ENCODE measurements around the gene ASTN2.

The ASTN2 gene

DNA sequence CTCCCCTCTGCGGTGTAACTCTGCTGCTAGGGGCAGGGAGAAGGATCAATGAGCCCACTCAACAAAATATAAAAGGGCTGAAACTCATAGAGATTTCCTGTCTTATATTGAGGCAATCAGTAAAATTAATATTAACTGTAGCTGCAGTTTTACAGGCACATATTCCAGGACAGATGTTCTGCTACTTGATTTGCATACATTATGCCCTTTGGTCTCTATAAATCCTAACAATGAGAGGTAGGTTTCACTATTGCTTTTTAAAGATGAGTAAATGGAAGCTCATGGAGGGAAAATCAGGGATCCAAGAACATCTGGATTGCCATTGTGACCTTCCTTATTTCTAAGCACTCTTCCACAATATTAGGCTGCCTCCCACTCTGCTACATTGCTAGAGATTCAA, 751.3 kb downstream of the ASTN2 start:
- WGBS, 2 donors (ENCODE audit: extremely low coverage in 2 of 2, insufficient read length in 2 of 2, insufficient replicate concordance in 1 of 2): no CpG with 5 or more reads among the region's 1 CpG
- H2AK5ac ChIP-seq (ENCODE audit: low read depth, low read length): no peak overlapping the region
- H3K27ac ChIP-seq (replicated peaks; ENCODE audit: low read length): no peak overlapping the region

DNA sequence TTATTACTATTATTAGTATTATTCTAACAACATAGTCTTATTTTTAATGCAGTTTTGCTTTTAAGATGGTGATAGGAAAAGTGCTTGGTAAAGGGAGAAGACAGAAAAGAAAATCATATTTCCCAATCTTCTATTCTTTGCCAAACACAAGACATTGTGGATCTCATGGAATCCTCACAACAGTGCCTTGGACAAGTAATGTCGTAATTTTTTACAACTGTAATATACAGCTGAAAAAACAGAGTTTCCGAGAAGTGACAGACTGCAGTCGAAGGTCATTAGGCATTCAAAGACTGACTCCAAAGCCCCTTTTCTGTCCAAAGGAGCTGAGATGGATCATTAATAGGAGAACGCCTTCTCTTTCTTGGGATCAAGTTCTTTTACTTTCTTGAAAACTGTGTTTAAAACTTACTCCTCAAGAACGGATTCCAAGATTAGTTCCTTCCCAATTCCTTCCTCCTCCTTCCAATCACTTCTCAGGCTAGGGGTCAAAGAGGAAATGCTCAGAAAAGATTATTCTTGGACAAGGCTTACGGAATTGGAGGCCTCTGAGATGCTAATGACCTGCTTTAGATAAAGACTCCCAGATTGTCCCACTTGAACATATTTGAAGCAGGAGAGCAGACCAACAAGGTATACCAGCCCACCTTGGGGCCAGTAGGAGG, 752.1 kb downstream of the ASTN2 start:
- H3K9ac ChIP-seq (ENCODE audit: low read depth, low read length, poor library complexity): no peak overlapping the region
- H3K4me3 ChIP-seq (ENCODE audit: low read length in 2 of 2): no peak overlapping the region
- no peak overlapping the region for H2AFZ ChIP-seq (ENCODE audit: low read length)
- H3K9me3 ChIP-seq (replicated peaks in 1 of 2; ENCODE audit: control insufficient read depth in 2 of 2, insufficient read depth in 1 of 2, low read depth in 1 of 2, low read length in 2 of 2): no peaks in the 10 kb centered on the region
- no peak overlapping the region for H3K18ac ChIP-seq (ENCODE audit: low read length)
- no peak overlapping the region for H2BK15ac ChIP-seq (ENCODE audit: low read length)
- H2AK5ac ChIP-seq (ENCODE audit: low read depth, low read length): no peak overlapping the region
- no peak overlapping the region for H3K27ac ChIP-seq (replicated peaks; ENCODE audit: low read length)
- no peak overlapping the region for H3K4ac ChIP-seq (ENCODE audit: low read length)
- no peaks in the 10 kb centered on the region for H3K79me1 ChIP-seq (ENCODE audit: low read depth, low read length)
- H3K23ac ChIP-seq (ENCODE audit: low read depth, low read length, poor library complexity): no peak overlapping the region
- H3K4me2 ChIP-seq (ENCODE audit: insufficient read depth, low read length, poor library complexity, severe bottlenecking): no peak overlapping the region
- no peak for DNase-seq (ENCODE audit: low spot score)
- no peak overlapping the region for H3K14ac ChIP-seq (ENCODE audit: low read length)
- H2BK12ac ChIP-seq (ENCODE audit: low read length): no peak overlapping the region
- H4K91ac ChIP-seq (ENCODE audit: low read depth, low read length, poor library complexity): no peak overlapping the region
- H3K36me3 ChIP-seq (replicated peaks in 1 of 2; ENCODE audit: control insufficient read depth in 2 of 2, insufficient read depth in 2 of 2, low read length in 2 of 2): no peaks in the 10 kb centered on the region
- no CpG with 5 or more reads among the region's 6 CpGs for WGBS, 2 donors (ENCODE audit: extremely low coverage in 2 of 2, insufficient read length in 2 of 2, insufficient replicate concordance in 1 of 2)
- no peaks in the 10 kb centered on the region for H3K27me3 ChIP-seq (ENCODE audit: control insufficient read depth in 3 of 3, insufficient read depth in 3 of 3, low read depth in 1 of 3, low read length in 3 of 3)
- H2BK120ac ChIP-seq (ENCODE audit: low read depth, low read length): no peak overlapping the region
- H4K8ac ChIP-seq (ENCODE audit: low read depth, low read length): no peak overlapping the region
- no peak overlapping the region for H2BK5ac ChIP-seq (ENCODE audit: low read length)
- H3K4me1 ChIP-seq (ENCODE audit: control insufficient read depth in 2 of 2, insufficient read depth in 1 of 2, low read depth in 1 of 2, low read length in 2 of 2): peaks cover 0 to 2% of the 10 kb centered on the region in 2 donors

More for the DNA sequence above, 751.3 kb downstream of the ASTN2 start:
- H3K4me3 ChIP-seq (ENCODE audit: low read length in 2 of 2): no peak overlapping the region
- no peaks in the 10 kb centered on the region for H3K36me3 ChIP-seq (replicated peaks in 1 of 2; ENCODE audit: control insufficient read depth in 2 of 2, insufficient read depth in 2 of 2, low read length in 2 of 2)
- H2BK5ac ChIP-seq (ENCODE audit: low read length): no peak overlapping the region
- no peaks in the 10 kb centered on the region for H3K4me1 ChIP-seq (ENCODE audit: control insufficient read depth in 2 of 2, insufficient read depth in 1 of 2, low read depth in 1 of 2, low read length in 2 of 2)
- H3K9me3 ChIP-seq (replicated peaks in 1 of 2; ENCODE audit: control insufficient read depth in 2 of 2, insufficient read depth in 1 of 2, low read depth in 1 of 2, low read length in 2 of 2): no peaks in the 10 kb centered on the region
- no peak overlapping the region for H2BK15ac ChIP-seq (ENCODE audit: low read length)
- H2BK12ac ChIP-seq (ENCODE audit: low read length): no peak overlapping the region
- H3K23ac ChIP-seq (ENCODE audit: low read depth, low read length, poor library complexity): no peak overlapping the region
- no peak overlapping the region for H3K9ac ChIP-seq (ENCODE audit: low read depth, low read length, poor library complexity)
- no peak overlapping the region for H3K18ac ChIP-seq (ENCODE audit: low read length)
- H2AFZ ChIP-seq (ENCODE audit: low read length): no peak overlapping the region
- no peak overlapping the region for H2BK120ac ChIP-seq (ENCODE audit: low read depth, low read length)
- H4K8ac ChIP-seq (ENCODE audit: low read depth, low read length): no peak overlapping the region
- no peak overlapping the region for H3K4ac ChIP-seq (ENCODE audit: low read length)
- DNase-seq (ENCODE audit: low spot score): no peak
- H3K4me2 ChIP-seq (ENCODE audit: insufficient read depth, low read length, poor library complexity, severe bottlenecking): no peak overlapping the region
- no peak overlapping the region for H3K14ac ChIP-seq (ENCODE audit: low read length)
- no peaks in the 10 kb centered on the region for H3K27me3 ChIP-seq (ENCODE audit: control insufficient read depth in 3 of 3, insufficient read depth in 3 of 3, low read depth in 1 of 3, low read length in 3 of 3)
- no peaks in the 10 kb centered on the region for H3K79me1 ChIP-seq (ENCODE audit: low read depth, low read length)
- H4K91ac ChIP-seq (ENCODE audit: low read depth, low read length, poor library complexity): no peak overlapping the region

DNA sequence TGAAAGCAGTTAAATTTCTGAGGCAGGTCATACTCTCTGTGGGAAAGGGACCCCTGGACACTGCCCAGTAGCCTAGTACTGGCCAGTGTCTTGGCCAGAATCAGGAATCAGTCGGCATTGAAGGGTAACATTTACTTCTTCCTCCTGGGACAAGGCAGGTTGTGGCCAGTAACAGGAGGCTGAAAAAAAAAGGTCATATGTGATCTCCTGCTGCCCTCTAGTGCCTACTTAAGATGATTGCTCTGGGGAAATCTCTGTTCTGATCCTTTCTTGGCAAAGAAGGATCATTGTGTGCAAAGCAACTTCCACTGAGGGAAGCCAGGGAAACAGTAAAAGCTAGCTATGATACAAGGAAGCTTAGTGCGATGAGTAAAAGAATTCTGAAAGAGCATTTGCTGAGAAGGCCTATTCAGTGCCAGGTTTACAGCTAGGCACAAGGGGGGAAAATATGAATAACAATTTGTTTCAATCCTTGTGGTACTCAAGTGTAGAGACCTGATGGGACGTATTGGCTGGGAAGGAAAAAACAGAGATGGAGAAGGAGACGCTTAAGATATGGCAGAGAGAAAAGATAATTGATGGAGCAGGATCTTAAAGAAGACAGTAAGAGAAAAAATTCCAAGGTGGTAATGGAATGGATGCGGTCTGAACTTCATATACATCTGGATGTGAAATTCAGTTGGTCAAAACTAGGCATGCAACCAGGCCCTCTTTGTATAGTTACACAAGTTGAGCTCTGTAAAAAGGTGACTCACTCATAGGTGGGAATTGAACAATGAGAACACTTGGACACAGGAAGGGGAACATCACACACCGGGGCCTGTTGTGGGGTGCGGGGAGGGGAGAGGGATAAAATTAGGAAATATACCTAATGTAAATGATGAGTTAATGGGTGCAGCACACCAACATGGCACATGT, 753.6 kb downstream of the ASTN2 start:
- H3K36me3 ChIP-seq (replicated peaks in 1 of 2; ENCODE audit: control insufficient read depth in 2 of 2, insufficient read depth in 2 of 2, low read length in 2 of 2): no peaks in the 10 kb centered on the region
- H2BK5ac ChIP-seq (ENCODE audit: low read length): no peak overlapping the region
- H2AK5ac ChIP-seq (ENCODE audit: low read depth, low read length): no peak overlapping the region
- no peak overlapping the region for H3K27ac ChIP-seq (replicated peaks; ENCODE audit: low read length)
- H4K8ac ChIP-seq (ENCODE audit: low read depth, low read length): no peak overlapping the region
- H3K14ac ChIP-seq (ENCODE audit: low read length): no peak overlapping the region
- no peak overlapping the region for H3K4me2 ChIP-seq (ENCODE audit: insufficient read depth, low read length, poor library complexity, severe bottlenecking)
- no peaks in the 10 kb centered on the region for H3K27me3 ChIP-seq (ENCODE audit: control insufficient read depth in 3 of 3, insufficient read depth in 3 of 3, low read depth in 1 of 3, low read length in 3 of 3)
- H3K4me1 ChIP-seq (ENCODE audit: control insufficient read depth in 2 of 2, insufficient read depth in 1 of 2, low read depth in 1 of 2, low read length in 2 of 2): peaks cover 0 to 2% of the 10 kb centered on the region in 2 donors
- no peak overlapping the region for H2BK12ac ChIP-seq (ENCODE audit: low read length)
- no peaks in the 10 kb centered on the region for H3K79me1 ChIP-seq (ENCODE audit: low read depth, low read length)
- peak; percentile 48 for DNase-seq (ENCODE audit: low spot score)
- peak overlapping the region; percentile 43 for H2AFZ ChIP-seq (ENCODE audit: low read length)
- H3K23ac ChIP-seq (ENCODE audit: low read depth, low read length, poor library complexity): no peak overlapping the region
- no peak overlapping the region for H3K4me3 ChIP-seq (ENCODE audit: low read length in 2 of 2)
- no peak overlapping the region for H3K18ac ChIP-seq (ENCODE audit: low read length)
- no peak overlapping the region for H2BK120ac ChIP-seq (ENCODE audit: low read depth, low read length)
- no peak overlapping the region for H4K91ac ChIP-seq (ENCODE audit: low read depth, low read length, poor library complexity)
- H3K9me3 ChIP-seq (replicated peaks in 1 of 2; ENCODE audit: control insufficient read depth in 2 of 2, insufficient read depth in 1 of 2, low read depth in 1 of 2, low read length in 2 of 2): no peaks in the 10 kb centered on the region
- no CpG with 5 or more reads among the region's 7 CpGs for WGBS, 2 donors (ENCODE audit: extremely low coverage in 2 of 2, insufficient read length in 2 of 2, insufficient replicate concordance in 1 of 2)
- no peak overlapping the region for H2BK15ac ChIP-seq (ENCODE audit: low read length)
- H3K4ac ChIP-seq (ENCODE audit: low read length): no peak overlapping the region
- no peak overlapping the region for H3K9ac ChIP-seq (ENCODE audit: low read depth, low read length, poor library complexity)

DNA sequence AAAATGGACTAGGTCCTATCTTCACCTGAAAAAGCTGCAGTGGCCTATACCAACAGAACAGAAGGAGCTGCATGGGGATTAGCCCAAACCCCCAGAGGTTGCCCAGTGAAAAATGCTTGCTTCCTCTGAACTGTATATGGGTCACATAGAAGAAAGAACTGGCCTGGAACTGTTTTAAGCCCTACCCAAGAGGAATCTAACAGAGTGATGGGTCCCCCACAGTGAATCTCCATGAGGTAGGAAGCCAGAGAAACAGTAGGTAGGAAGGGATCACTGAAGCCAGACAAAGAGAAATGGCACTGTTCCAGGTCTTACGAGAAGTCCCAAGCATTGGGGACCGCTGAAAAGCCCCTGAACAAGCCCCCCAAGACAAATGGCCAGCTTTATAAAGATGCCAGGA, 756.6 kb downstream of the ASTN2 start:
- WGBS, 2 donors (ENCODE audit: extremely low coverage in 2 of 2, insufficient read length in 2 of 2, insufficient replicate concordance in 1 of 2): no CpG with 5 or more reads among the region's 2 CpGs
- DNase-seq (ENCODE audit: low spot score): no peak
- peaks cover 0 to 3% of the 10 kb centered on the region in 2 donors for H3K4me1 ChIP-seq (ENCODE audit: control insufficient read depth in 2 of 2, insufficient read depth in 1 of 2, low read depth in 1 of 2, low read length in 2 of 2)

More for the DNA sequence above, 756.6 kb downstream of the ASTN2 start:
- no peak overlapping the region for H3K4ac ChIP-seq (ENCODE audit: low read length)
- no peak overlapping the region for H2AK5ac ChIP-seq (ENCODE audit: low read depth, low read length)
- H3K36me3 ChIP-seq (replicated peaks in 1 of 2; ENCODE audit: control insufficient read depth in 2 of 2, insufficient read depth in 2 of 2, low read length in 2 of 2): no peaks in the 10 kb centered on the region
- no peak overlapping the region for H2BK12ac ChIP-seq (ENCODE audit: low read length)
- H4K8ac ChIP-seq (ENCODE audit: low read depth, low read length): no peak overlapping the region
- H3K79me1 ChIP-seq (ENCODE audit: low read depth, low read length): no peaks in the 10 kb centered on the region
- no peak overlapping the region for H2BK15ac ChIP-seq (ENCODE audit: low read length)
- H3K23ac ChIP-seq (ENCODE audit: low read depth, low read length, poor library complexity): no peak overlapping the region
- no peak overlapping the region for H2BK120ac ChIP-seq (ENCODE audit: low read depth, low read length)
- H3K18ac ChIP-seq (ENCODE audit: low read length): no peak overlapping the region
- H2BK5ac ChIP-seq (ENCODE audit: low read length): no peak overlapping the region
- H3K14ac ChIP-seq (ENCODE audit: low read length): no peak overlapping the region
- no peak overlapping the region for H4K91ac ChIP-seq (ENCODE audit: low read depth, low read length, poor library complexity)
- H3K9me3 ChIP-seq (replicated peaks in 1 of 2; ENCODE audit: control insufficient read depth in 2 of 2, insufficient read depth in 1 of 2, low read depth in 1 of 2, low read length in 2 of 2): no peaks in the 10 kb centered on the region
- no peak overlapping the region for H3K9ac ChIP-seq (ENCODE audit: low read depth, low read length, poor library complexity)
- no peak overlapping the region for H3K4me3 ChIP-seq (ENCODE audit: low read length in 2 of 2)
- no peak overlapping the region for H2AFZ ChIP-seq (ENCODE audit: low read length)
- H3K27ac ChIP-seq (replicated peaks; ENCODE audit: low read length): no peak overlapping the region
- H3K27me3 ChIP-seq (ENCODE audit: control insufficient read depth in 3 of 3, insufficient read depth in 3 of 3, low read depth in 1 of 3, low read length in 3 of 3): no peaks in the 10 kb centered on the region
- no peak overlapping the region for H3K4me2 ChIP-seq (ENCODE audit: insufficient read depth, low read length, poor library complexity, severe bottlenecking)
